ENCODE data around the gene ZNF791.
A peak's percentile ranks its signal among the peaks of the same experiment; 100 is the strongest.
"Not testable (repeated sequence)": the region's sequence is repeated elsewhere in the genome, so short reads cannot be mapped to it uniquely, and the experiment has no call there.

ZNF791 gene

GRCh38 chr19:12668346-12668745, 57.6 kb downstream of the ZNF791 start:
- DNase-seq = no peak

GRCh38 chr19:12668932-12669269, 58.2 kb downstream of the ZNF791 start:
- DNase-seq = no peak

GRCh38 chr19:12669270-12670158, 58.8 kb downstream of the ZNF791 start:
- DNase-seq = peak; percentile 86

GRCh38 chr19:12670159-12670928, 59.6 kb downstream of the ZNF791 start:
- DNase-seq = no peak

GRCh38 chr19:12672744-12673143, 62.0 kb downstream of the ZNF791 start:
- no peak for DNase-seq

GRCh38 chr19:12675399-12675798, 64.7 kb downstream of the ZNF791 start:
- DNase-seq = no peak

- no peak for DNase-seq
These were observed 65.2 kb downstream of the ZNF791 start for GRCh38 chr19:12675940-12676339.

- peak; percentile 61 for DNase-seq
These were observed 65.7 kb downstream of the ZNF791 start for GRCh38 chr19:12676384-12676792.

- DNase-seq = no peak
These were observed 66.2 kb downstream of the ZNF791 start for GRCh38 chr19:12676928-12677327.

GRCh38 chr19:12678039-12678438, 67.3 kb downstream of the ZNF791 start:
- not testable (repeated sequence) for DNase-seq

- DNase-seq = no peak
These were observed 69.3 kb downstream of the ZNF791 start for GRCh38 chr19:12680034-12680433.

- peak; percentile 89 for DNase-seq
These were observed 70.6 kb downstream of the ZNF791 start, which contains the start of gene DHPS for GRCh38 chr19:12681074-12681987. DHPS (minus strand) TSS chr19:12681880; CDS start chr19:12681766, 114 bp downstream.
